ENCODE data around the gene CFAP251.
A peak's percentile ranks its signal among the peaks of the same experiment; 100 is the strongest.

Gene CFAP251

GRCh38 chr12:121894633-121895032 is 23.8 kb upstream of the CFAP251 start:
- Histone ChIP-seq H4K5ac (ENCODE audit: low read length) (no peak overlapping the region), H3K18ac (ENCODE audit: low read length) (no peak overlapping the region), H2AK5ac (ENCODE audit: low read length) (no peak overlapping the region), H3K23ac (ENCODE audit: low read length) (no peak overlapping the region), H3K4me2 (ENCODE audit: low read length) (no peak overlapping the region), H3K9ac (ENCODE audit: low read length) (no peak overlapping the region), H2BK120ac (ENCODE audit: low read depth, low read length) (no peak overlapping the region), H3K27ac (ENCODE audit: low read depth, low read length) (no peak overlapping the region), H2BK15ac (replicated peaks; ENCODE audit: low read depth) (no peak overlapping the region), H3K4me1 (ENCODE audit: control insufficient read depth, low read depth, low read length) (peaks cover 2% of the 10 kb centered on the region), H3K27me3 (ENCODE audit: insufficient read depth, low read length, poor library complexity) (no peaks in the 10 kb centered on the region), H3K56ac (ENCODE audit: low read length) (no peak overlapping the region), H3K36me3 (ENCODE audit: control insufficient read depth, insufficient read depth, low read length) (peaks cover 10% of the 10 kb centered on the region), H2BK5ac (ENCODE audit: low read length) (no peak overlapping the region), H4K8ac (ENCODE audit: low read depth, low read length) (no peak overlapping the region), H3K79me1 (ENCODE audit: low read length) (peaks cover 7% of the 10 kb centered on the region), H3K4ac (ENCODE audit: low read depth, low read length) (no peak overlapping the region), H3K4me3 (ENCODE audit: low read length) (no peak overlapping the region), H3K79me2 (ENCODE audit: control insufficient read depth, insufficient read depth, low read length) (peaks cover 7% of the 10 kb centered on the region)
- no CpG with 5 or more reads among the region's 7 CpGs for WGBS (ENCODE audit: extremely low coverage, insufficient coverage, low lambda C conversion rate)
- DNase-seq, result peak; percentile 69

- Histone ChIP-seq H2BK15ac (replicated peaks; ENCODE audit: low read depth) (no peak overlapping the region), H3K79me2 (ENCODE audit: control insufficient read depth, insufficient read depth, low read length) (no peaks in the 10 kb centered on the region), H3K27me3 (ENCODE audit: insufficient read depth, low read length, poor library complexity) (no peaks in the 10 kb centered on the region), H3K36me3 (ENCODE audit: control insufficient read depth, insufficient read depth, low read length) (peaks cover 12% of the 10 kb centered on the region), H3K18ac (ENCODE audit: low read length) (no peak overlapping the region), H2BK120ac (ENCODE audit: low read depth, low read length) (no peak overlapping the region), H3K4ac (ENCODE audit: low read depth, low read length) (no peak overlapping the region), H3K23ac (ENCODE audit: low read length) (no peak overlapping the region), H3K56ac (ENCODE audit: low read length) (no peak overlapping the region), H3K4me2 (ENCODE audit: low read length) (no peak overlapping the region), H3K4me3 (ENCODE audit: low read length) (no peak overlapping the region), H2AK5ac (ENCODE audit: low read length) (no peak overlapping the region), H3K9ac (ENCODE audit: low read length) (no peak overlapping the region), H2BK5ac (ENCODE audit: low read length) (no peak overlapping the region), H3K4me1 (ENCODE audit: control insufficient read depth, low read depth, low read length) (peaks cover 1% of the 10 kb centered on the region), H3K27ac (ENCODE audit: low read depth, low read length) (no peak overlapping the region), H4K8ac (ENCODE audit: low read depth, low read length) (no peak overlapping the region), H4K5ac (ENCODE audit: low read length) (no peak overlapping the region), H3K79me1 (ENCODE audit: low read length) (peaks cover 3% of the 10 kb centered on the region)
- DNase-seq, result no peak
- no CpG with 5 or more reads among the region's 5 CpGs for WGBS (ENCODE audit: extremely low coverage, insufficient coverage, low lambda C conversion rate)
Measured at GRCh38 chr12:121898287-121898686, 20.1 kb upstream of the CFAP251 start.

- Histone ChIP-seq H4K5ac (ENCODE audit: low read length) (no peak overlapping the region), H3K56ac (ENCODE audit: low read length) (no peak overlapping the region), H3K27me3 (ENCODE audit: insufficient read depth, low read length, poor library complexity) (no peaks in the 10 kb centered on the region), H3K79me1 (ENCODE audit: low read length) (peaks cover 3% of the 10 kb centered on the region), H2BK5ac (ENCODE audit: low read length) (no peak overlapping the region), H4K8ac (ENCODE audit: low read depth, low read length) (no peak overlapping the region), H3K23ac (ENCODE audit: low read length) (no peak overlapping the region), H2BK120ac (ENCODE audit: low read depth, low read length) (no peak overlapping the region), H3K79me2 (ENCODE audit: control insufficient read depth, insufficient read depth, low read length) (no peaks in the 10 kb centered on the region), H3K4ac (ENCODE audit: low read depth, low read length) (no peak overlapping the region), H3K4me2 (ENCODE audit: low read length) (no peak overlapping the region), H3K27ac (ENCODE audit: low read depth, low read length) (no peak overlapping the region), H2BK15ac (replicated peaks; ENCODE audit: low read depth) (no peak overlapping the region), H3K18ac (ENCODE audit: low read length) (no peak overlapping the region), H3K9ac (ENCODE audit: low read length) (no peak overlapping the region), H2AK5ac (ENCODE audit: low read length) (no peak overlapping the region), H3K36me3 (ENCODE audit: control insufficient read depth, insufficient read depth, low read length) (peaks cover 15% of the 10 kb centered on the region), H3K4me1 (ENCODE audit: control insufficient read depth, low read depth, low read length) (no peaks in the 10 kb centered on the region), H3K4me3 (ENCODE audit: low read length) (no peak overlapping the region)
- no CpG with 5 or more reads among the region's 14 CpGs for WGBS (ENCODE audit: extremely low coverage, insufficient coverage, low lambda C conversion rate)
- DNase-seq, result no peak
Measured at GRCh38 chr12:121899590-121899989, 18.8 kb upstream of the CFAP251 start.

- no peak for DNase-seq
- Histone ChIP-seq H3K36me3 (ENCODE audit: control insufficient read depth, insufficient read depth, low read length) (peaks cover 10% of the 10 kb centered on the region), H3K4me1 (ENCODE audit: control insufficient read depth, low read depth, low read length) (no peaks in the 10 kb centered on the region), H4K8ac (ENCODE audit: low read depth, low read length) (no peak overlapping the region), H3K9ac (ENCODE audit: low read length) (no peak overlapping the region), H4K5ac (ENCODE audit: low read length) (no peak overlapping the region), H2BK120ac (ENCODE audit: low read depth, low read length) (no peak overlapping the region), H3K27ac (ENCODE audit: low read depth, low read length) (no peak overlapping the region), H3K79me1 (ENCODE audit: low read length) (no peaks in the 10 kb centered on the region), H3K4ac (ENCODE audit: low read depth, low read length) (no peak overlapping the region), H3K79me2 (ENCODE audit: control insufficient read depth, insufficient read depth, low read length) (no peaks in the 10 kb centered on the region), H3K23ac (ENCODE audit: low read length) (no peak overlapping the region), H3K27me3 (ENCODE audit: insufficient read depth, low read length, poor library complexity) (no peaks in the 10 kb centered on the region), H3K18ac (ENCODE audit: low read length) (no peak overlapping the region), H2AK5ac (ENCODE audit: low read length) (no peak overlapping the region), H3K56ac (ENCODE audit: low read length) (no peak overlapping the region), H2BK5ac (ENCODE audit: low read length) (no peak overlapping the region), H2BK15ac (replicated peaks; ENCODE audit: low read depth) (no peak overlapping the region), H3K4me3 (ENCODE audit: low read length) (no peak overlapping the region), H3K4me2 (ENCODE audit: low read length) (no peak overlapping the region)
- no CpG with 5 or more reads among the region's 2 CpGs for WGBS (ENCODE audit: extremely low coverage, insufficient coverage, low lambda C conversion rate)
Measured at GRCh38 chr12:121903202-121903601, 15.2 kb upstream of the CFAP251 start.

- H3K4me2 ChIP-seq (ENCODE audit: low read length), result no peak overlapping the region
- no peaks in the 10 kb centered on the region for H3K4me1 ChIP-seq (ENCODE audit: control insufficient read depth, low read depth, low read length)
- H3K27me3 ChIP-seq (ENCODE audit: insufficient read depth, low read length, poor library complexity), result no peaks in the 10 kb centered on the region
- peaks cover 5% of the 10 kb centered on the region for H3K36me3 ChIP-seq (ENCODE audit: control insufficient read depth, insufficient read depth, low read length)
- H3K4ac ChIP-seq (ENCODE audit: low read depth, low read length), result no peak overlapping the region
- H2BK120ac ChIP-seq (ENCODE audit: low read depth, low read length), result no peak overlapping the region
- no peaks in the 10 kb centered on the region for H3K79me2 ChIP-seq (ENCODE audit: control insufficient read depth, insufficient read depth, low read length)
- no peak overlapping the region for H2AK5ac ChIP-seq (ENCODE audit: low read length)
- no peak overlapping the region for H4K5ac ChIP-seq (ENCODE audit: low read length)
- H3K9ac ChIP-seq (ENCODE audit: low read length), result no peak overlapping the region
- no peaks in the 10 kb centered on the region for H3K79me1 ChIP-seq (ENCODE audit: low read length)
- no peak overlapping the region for H3K27ac ChIP-seq (ENCODE audit: low read depth, low read length)
- H3K56ac ChIP-seq (ENCODE audit: low read length), result no peak overlapping the region
- no peak overlapping the region for H2BK5ac ChIP-seq (ENCODE audit: low read length)
- no peak overlapping the region for H3K4me3 ChIP-seq (ENCODE audit: low read length)
- no peak overlapping the region for H3K23ac ChIP-seq (ENCODE audit: low read length)
- no peak overlapping the region for H4K8ac ChIP-seq (ENCODE audit: low read depth, low read length)
- no peak overlapping the region for H2BK15ac ChIP-seq (replicated peaks; ENCODE audit: low read depth)
- no peak overlapping the region for H3K18ac ChIP-seq (ENCODE audit: low read length)
- no CpG with 5 or more reads among the region's 4 CpGs for WGBS (ENCODE audit: extremely low coverage, insufficient coverage, low lambda C conversion rate)
- no peak for DNase-seq
Measured at GRCh38 chr12:121905746-121906145, 12.6 kb upstream of the CFAP251 start.

GRCh38 chr12:121908702-121909101 is 9.7 kb upstream of the CFAP251 start:
- Histone ChIP-seq H2BK5ac (ENCODE audit: low read length) (no peak overlapping the region), H3K79me1 (ENCODE audit: low read length) (no peaks in the 10 kb centered on the region), H3K18ac (ENCODE audit: low read length) (no peak overlapping the region), H4K8ac (ENCODE audit: low read depth, low read length) (no peak overlapping the region), H3K4ac (ENCODE audit: low read depth, low read length) (no peak overlapping the region), H3K27ac (ENCODE audit: low read depth, low read length) (no peak overlapping the region), H3K4me3 (ENCODE audit: low read length) (no peak overlapping the region), H2AK5ac (ENCODE audit: low read length) (no peak overlapping the region), H2BK15ac (replicated peaks; ENCODE audit: low read depth) (no peak overlapping the region), H3K4me2 (ENCODE audit: low read length) (no peak overlapping the region), H3K9ac (ENCODE audit: low read length) (no peak overlapping the region), H3K79me2 (ENCODE audit: control insufficient read depth, insufficient read depth, low read length) (no peaks in the 10 kb centered on the region), H3K36me3 (ENCODE audit: control insufficient read depth, insufficient read depth, low read length) (peaks cover 2% of the 10 kb centered on the region), H4K5ac (ENCODE audit: low read length) (no peak overlapping the region), H3K23ac (ENCODE audit: low read length) (no peak overlapping the region), H3K4me1 (ENCODE audit: control insufficient read depth, low read depth, low read length) (no peaks in the 10 kb centered on the region), H2BK120ac (ENCODE audit: low read depth, low read length) (no peak overlapping the region), H3K56ac (ENCODE audit: low read length) (no peak overlapping the region), H3K27me3 (ENCODE audit: insufficient read depth, low read length, poor library complexity) (no peaks in the 10 kb centered on the region)
- no peak for DNase-seq
- no CpG with 5 or more reads among the region's 2 CpGs for WGBS (ENCODE audit: extremely low coverage, insufficient coverage, low lambda C conversion rate)

All from mesendoderm (in vitro differentiated cells).